GM19025 (cell line): ENCODE measurements around the gene PRPF18.

Experiments
- ATAC-seq: cut with Tn5 transposase; IDR thresholded peaks from one replicate; pipeline ENCODE4 v1.9.1; 2021; ENCODE audit warnings: mild to moderate bottlenecking, low read depth, moderate library complexity; ENCODE audit not compliant: unreplicated experiment

Gene PRPF18

DNA sequence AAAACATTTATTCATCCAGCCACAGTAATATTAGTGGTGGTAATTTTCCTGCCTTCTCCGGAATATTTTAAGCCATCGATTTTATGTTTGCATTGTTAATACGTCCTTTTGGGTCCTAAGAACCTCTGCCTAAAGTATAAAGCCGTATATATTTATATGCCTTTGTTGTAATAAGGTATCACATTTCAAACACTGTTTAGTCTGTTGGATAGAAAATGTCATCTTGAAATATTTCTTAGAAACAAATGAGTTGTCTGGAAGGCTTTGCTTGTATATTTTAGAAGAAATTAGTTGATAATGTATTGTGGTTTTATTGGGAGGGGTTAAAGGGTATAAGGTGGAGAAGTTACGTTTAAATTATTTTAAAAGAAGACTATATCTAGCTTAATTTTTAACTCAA is 11.1 kb downstream of the PRPF18 start:
- ATAC-seq = no peak

- no peak for ATAC-seq
These were observed 17.7 kb downstream of the PRPF18 start for GRCh38 chr10:13604357-13605040.

DNA sequence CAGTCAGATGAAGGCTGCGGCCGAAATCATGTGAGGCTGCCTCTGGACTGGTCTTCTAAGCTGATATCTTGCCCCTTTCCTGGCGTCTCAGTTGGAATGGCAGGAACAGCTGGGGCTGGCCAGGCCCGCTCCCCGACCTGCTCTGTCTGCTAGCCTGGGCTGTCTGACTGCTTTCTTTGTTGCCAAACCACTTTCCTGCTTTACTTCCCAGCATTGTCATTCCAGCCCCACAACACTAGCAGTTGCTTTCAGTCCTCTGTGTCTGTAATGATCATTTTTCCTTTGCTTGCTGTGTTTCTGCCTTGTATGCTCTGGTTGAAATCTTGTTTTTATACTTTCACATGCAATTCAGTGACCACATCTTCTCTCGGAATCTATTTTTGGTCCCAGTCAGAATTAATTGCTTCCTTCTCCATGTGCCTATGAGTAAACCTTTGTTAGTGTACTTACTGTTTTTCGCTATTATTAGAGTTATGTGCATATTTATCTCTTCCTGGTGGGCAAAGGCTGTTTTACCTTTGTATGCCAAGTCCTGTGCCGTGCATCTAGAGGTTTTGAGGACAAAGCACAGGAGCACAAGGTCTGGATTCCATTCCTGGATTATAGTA is 21.6 kb downstream of the PRPF18 start:
- no peak for ATAC-seq

GRCh38 chr10:13612654-13613373 is 26.0 kb downstream of the PRPF18 start:
- no peak for ATAC-seq

DNA sequence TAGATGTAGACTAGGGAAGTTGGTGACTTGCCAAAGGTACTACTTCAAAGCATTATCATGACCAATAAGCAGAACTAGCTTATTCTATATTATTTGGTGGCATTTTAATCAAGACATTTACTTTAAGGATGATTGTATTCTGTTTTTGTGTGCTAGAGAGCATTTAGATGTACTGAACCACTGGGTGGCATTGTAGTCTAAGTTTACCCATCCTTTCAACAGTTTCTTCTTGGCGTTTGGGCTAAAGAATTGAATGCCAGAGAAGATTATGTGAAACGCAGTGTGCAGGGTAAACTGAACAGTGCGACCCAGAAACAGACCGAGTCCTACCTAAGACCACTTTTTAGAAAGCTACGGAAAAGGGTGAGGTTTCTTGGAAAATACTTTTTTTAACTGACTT is 26.8 kb downstream of the PRPF18 start:
- ATAC-seq = no peak

GRCh38 chr10:13614530-13615332 is 28.0 kb downstream of the PRPF18 start:
- ATAC-seq = no peak

DNA sequence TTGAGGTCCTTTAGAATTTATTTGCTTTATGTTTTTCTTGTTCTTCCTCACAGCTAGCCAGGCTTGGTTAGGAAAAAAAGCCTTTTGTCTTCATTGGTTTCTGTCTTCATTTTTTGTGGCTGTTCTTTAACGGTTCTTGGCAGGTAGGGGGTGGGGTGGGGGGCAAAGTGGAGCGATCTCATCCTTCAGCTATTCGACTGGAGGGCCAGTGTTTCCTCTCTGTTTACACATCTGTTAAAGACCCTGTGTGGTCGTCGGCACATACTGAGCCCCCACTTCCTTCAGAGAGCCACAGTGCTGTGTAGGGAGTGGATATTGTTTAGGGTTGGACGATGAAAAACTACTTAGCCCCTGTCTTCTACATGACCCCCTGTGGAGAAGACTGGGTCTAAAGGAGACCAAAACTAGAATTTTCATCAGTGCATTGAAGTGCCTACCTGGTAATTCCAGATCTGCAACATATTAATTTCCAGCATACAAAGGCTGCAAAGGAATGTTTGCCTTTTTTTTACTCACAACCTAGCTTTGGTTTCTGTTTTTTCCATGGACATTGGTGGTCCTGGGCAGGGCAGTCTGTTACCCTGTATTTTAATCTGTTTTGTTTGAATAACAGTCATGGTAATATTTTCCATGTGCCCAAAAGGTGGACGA is 29.0 kb downstream of the PRPF18 start:
- ATAC-seq = no peak

DNA sequence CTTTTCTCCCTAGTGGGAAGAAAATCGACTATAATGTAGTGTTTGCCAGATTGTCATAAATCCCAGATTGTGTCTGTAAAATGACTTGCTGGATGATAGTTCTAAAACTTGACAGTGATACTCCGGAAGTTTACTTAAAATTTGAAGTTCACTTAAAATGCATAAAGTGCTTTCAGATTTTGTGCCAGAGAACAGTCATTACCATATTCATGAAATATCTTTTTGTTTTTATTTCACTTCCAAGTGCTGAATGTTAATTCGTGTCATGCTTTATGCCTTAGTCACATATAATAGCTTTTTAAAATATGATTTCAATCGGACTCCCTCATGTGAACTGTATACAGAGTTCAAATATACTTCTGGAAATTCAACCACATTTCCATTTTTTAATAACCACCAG is 30.4 kb downstream of the PRPF18 start:
- no peak for ATAC-seq

DNA sequence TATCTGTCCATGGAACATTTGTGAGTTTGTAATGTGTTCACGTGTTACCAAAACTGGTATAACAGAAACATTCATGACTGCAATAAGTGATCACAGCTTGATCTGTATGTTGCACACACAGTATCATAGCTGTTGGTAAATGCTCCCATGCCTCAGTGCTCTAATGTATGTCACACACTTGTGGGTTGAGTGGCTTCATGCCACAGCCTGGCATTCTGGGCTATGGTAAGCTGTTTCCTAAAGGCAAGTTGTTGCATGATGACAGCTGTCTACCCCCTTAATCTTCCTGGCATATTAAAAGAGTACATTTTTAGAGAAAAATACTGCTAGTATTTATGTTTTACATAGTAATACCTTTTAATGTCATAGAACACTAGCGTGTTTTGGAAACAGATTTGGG is 35.2 kb downstream of the PRPF18 start:
- ATAC-seq = no peak

DNA sequence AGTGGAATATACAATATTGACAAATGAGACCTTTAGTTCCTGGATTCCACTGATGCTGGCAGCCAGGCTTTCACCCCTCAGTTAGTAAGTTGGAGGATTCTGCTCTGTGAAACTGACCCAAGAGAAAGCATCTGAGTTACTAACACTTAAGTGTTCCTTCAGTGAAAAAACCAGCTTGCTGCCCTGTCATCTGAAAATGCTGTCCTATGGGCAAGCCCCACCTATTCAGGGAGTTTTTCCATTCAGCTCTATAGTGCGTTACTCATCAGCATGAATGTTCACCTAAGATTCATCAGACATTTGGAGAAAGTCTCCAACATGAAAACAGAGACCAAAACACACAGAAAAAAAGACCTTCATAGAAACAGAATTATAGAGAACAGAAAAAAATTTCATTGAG is 37.9 kb downstream of the PRPF18 start:
- no peak for ATAC-seq

DNA sequence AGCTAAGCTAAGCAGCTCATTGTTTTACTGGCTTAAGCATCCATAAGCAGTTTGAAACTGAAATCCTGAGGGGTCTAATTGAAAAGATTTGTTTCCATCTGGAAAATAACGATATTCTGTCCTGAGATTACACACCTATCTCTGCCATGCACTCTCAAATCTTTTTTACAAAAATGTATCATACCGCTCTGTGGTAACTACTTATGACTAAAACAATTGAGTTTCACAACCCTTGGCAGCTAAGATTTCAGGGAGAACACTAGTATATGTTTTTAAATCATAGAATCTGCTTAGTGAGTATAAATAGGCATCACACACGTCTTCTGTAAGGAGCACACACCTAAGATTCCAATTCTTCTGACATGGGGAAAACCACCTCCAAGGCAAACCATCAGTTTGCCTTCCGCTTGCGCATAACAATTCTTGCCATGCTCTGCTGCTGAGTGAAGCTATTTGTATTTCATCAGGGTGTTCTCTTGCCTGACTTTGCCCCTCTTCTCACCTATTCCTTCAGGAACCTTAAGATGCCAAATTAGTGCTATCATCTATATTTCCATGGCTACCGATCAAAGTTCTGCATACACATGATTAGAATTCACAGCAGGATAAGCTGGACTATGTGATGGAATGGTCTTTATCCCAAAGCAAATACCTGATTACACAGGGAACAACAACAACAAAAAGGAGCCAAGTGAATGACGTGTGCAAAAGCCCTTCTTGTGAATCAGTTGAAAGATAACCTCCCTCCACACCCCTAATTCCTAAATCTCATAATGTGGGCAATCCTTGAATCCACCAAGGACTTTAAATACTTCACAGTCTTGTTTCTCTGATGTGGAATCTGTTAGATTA is 40.9 kb downstream of the PRPF18 start:
- ATAC-seq = no peak

GRCh38 chr10:13628661-13629060 is 41.9 kb downstream of the PRPF18 start:
- ATAC-seq = no peak

DNA sequence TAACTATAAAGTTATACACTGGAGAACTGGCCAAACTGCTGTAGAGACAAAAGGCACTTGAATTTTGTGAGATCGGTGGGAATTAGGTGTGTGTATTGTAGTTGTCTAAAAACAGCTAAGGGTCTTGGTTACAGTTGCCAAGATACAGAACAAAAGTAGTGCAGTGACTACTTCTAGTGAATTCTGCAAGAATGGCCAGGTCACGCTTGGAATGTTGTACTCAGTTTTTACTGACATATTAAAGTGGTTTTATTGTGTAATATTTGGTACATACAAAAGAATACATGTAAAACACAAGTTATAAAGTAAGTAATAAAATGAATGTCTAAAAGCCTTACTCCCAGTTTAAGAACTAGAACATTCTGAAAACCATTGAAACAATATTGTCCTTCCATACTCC is 42.4 kb downstream of the PRPF18 start:
- no peak for ATAC-seq

GRCh38 chr10:13630231-13630630 is 43.5 kb downstream of the PRPF18 start:
- no peak for ATAC-seq

DNA sequence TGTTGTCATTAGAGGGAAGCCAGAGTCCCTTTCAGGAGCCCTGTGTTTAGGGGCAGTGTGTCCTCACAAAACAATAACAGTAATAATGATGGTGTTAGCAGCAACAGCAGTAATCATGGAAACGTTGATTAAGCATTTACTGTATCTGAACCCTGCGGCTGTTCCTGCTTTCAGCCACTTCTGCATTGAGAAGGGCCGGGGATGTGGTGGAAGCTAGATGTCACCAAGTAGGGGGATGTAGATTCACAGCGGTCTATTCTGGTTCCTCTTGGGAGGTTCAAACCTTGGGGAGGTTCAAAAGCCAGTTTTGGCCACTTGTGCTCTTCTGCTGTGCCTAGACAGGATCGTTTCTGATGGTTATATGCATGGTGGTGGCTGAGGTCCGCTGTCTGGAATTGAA is 44.8 kb downstream of the PRPF18 start:
- no peak for ATAC-seq

DNA sequence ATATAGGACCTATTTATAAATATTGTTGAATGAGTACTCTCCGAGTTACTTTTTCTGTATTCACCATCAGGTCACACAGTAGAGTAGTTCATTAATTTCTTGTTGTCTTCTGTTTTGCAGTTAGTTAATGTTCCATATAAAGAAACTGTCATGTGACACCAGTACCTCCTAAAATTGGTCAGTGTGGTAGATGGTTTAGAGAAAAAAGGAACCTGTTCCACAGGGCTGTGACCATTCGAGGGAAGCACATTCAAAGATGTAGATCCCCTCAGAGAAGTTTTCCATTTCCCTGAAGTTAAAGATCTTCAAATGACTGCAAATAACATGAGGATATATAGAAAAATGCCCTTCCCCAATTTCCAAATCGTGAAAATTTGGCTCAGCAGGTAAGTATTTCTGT is 45.7 kb downstream of the PRPF18 start:
- ATAC-seq = no peak

- no peak for ATAC-seq
These were observed 46.2 kb downstream of the PRPF18 start for GRCh38 chr10:13632884-13633440.

- no peak for ATAC-seq
These were observed 46.9 kb downstream of the PRPF18 start for GRCh38 chr10:13633689-13634088.

GRCh38 chr10:13634207-13634606 is 47.4 kb downstream of the PRPF18 start:
- ATAC-seq = no peak
